Lower leg skin (tissue), 3 donors: Measurements from ENCODE around the gene ARMC2.

Source experiments
- CTCF ChIP-seq, 3 donors: fragments of 450-650 bp; IDR thresholded peaks; one replicate each; pipeline ENCODE4 v1.5.1; 2016; ENCODE audit warnings: antibody characterized with exemption in 3 of 3, mild to moderate bottlenecking in 3 of 3, moderate library complexity in 2 of 3
- POLR2A ChIP-seq, 2 donors: fragments of 450-650 bp; IDR thresholded peaks; one replicate each; pipeline ENCODE4 v1.6.1; 2016 to 2017; ENCODE audit warnings: antibody characterized with exemption in 2 of 2, mild to moderate bottlenecking in 1 of 2, moderate library complexity in 1 of 2

GRCh38 chr6:108806665-108807064 lies 41.6 kb upstream of the ARMC2 start:
- TF ChIP-seq CTCF (IDR thresholded peaks at IDR 0.05): no peak
- no peak for TF ChIP-seq POLR2A (IDR thresholded peaks at IDR 0.05)
